Measurements from ENCODE around the gene CD274.
"Not testable (repeated sequence)": the region's sequence is repeated elsewhere in the genome, so short reads cannot be mapped to it uniquely, and the experiment has no call there.

Gene CD274

GRCh38 chr9:5441043-5441442, 9.3 kb upstream of the CD274 start:
- no peak for DNase-seq (ENCODE audit: low read depth)
- no peak overlapping the region for H3K4me3 ChIP-seq (ENCODE audit: low read depth, low read length)
- TF ChIP-seq POLR2A (IDR thresholded peaks at IDR 0.05; ENCODE audit: extremely low read depth, insufficient read length): no peak
- TF ChIP-seq MYC (IDR thresholded peaks at IDR 0.05; ENCODE audit: low read depth, low read length): no peak
- TF ChIP-seq, protein P1, sequence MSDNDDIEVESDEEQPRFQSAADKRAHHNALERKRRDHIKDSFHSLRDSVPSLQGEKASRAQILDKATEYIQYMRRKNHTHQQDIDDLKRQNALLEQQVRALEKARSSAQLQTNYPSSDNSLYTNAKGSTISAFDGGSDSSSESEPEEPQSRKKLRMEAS (IDR thresholded peaks at IDR 0.05; ENCODE audit: low read depth, low read length): no peak
- no peak for TF ChIP-seq CTCF (IDR thresholded peaks at IDR 0.05; ENCODE audit: low read depth, low read length)

DNA sequence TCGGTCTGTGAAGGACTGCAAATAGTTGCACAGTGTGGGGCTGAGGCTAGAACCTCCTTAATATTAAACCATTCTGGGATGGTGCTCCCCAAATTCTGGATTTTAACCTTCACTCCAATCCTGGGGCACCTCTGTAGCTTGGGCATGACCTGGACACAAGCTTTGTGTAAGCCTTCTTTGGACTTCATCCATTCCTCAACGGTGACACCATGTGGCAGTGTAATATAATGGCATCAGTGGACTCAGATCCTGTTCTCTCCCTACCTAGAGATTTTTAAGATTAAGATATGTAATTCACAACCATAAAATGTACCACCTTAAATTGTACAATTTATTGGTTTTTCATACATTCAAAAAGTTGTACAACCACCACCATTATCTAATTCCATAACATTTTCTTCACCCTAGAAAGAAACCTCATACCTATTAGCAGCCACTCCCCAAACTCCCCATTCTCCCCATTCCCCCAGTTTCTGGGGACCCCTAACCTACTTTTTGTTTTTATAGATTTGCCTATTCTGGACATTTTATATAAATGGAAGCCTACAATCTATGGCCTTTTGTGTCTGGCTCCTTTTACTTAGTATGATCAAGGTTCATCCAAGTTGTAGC, 7.8 kb upstream of the CD274 start:
- peak; percentile 81 for DNase-seq (ENCODE audit: low read depth)
- TF ChIP-seq, protein P1 (IDR thresholded peaks at IDR 0.05; ENCODE audit: low read depth, low read length): peak; percentile 61
- TF ChIP-seq POLR2A (IDR thresholded peaks at IDR 0.05; ENCODE audit: extremely low read depth, insufficient read length) (no peak), CTCF (IDR thresholded peaks at IDR 0.05; ENCODE audit: low read depth, low read length) (peak; percentile 68), MYC (IDR thresholded peaks at IDR 0.05; ENCODE audit: low read depth, low read length) (peak; percentile 32; the same call in 1 of the 2 replicates)
- no peak overlapping the region for H3K4me3 ChIP-seq (ENCODE audit: low read depth, low read length)

DNA sequence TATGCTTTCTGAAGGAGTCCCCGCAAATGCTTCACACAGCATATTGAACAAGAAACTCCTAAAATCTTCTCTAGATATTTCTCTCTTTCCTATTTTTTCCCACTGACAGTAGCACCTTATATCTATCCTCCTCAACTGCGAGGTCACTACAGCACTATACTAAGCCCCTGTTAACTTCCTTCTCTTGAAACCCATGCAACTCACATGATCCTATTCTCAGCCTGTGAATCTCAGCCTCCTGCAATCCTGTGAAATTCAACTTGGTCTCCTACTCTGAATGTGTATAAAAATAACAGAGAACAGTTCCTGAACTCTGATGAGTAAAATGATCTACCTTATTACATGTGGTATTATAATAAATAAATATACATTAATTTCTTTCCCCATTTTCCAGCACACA, 6.5 kb upstream of the CD274 start:
- TF ChIP-seq POLR2A (IDR thresholded peaks at IDR 0.05; ENCODE audit: extremely low read depth, insufficient read length): no peak
- TF ChIP-seq CTCF (IDR thresholded peaks at IDR 0.05; ENCODE audit: low read depth, low read length): no peak
- TF ChIP-seq, protein P1 (IDR thresholded peaks at IDR 0.05; ENCODE audit: low read depth, low read length): no peak

DNA sequence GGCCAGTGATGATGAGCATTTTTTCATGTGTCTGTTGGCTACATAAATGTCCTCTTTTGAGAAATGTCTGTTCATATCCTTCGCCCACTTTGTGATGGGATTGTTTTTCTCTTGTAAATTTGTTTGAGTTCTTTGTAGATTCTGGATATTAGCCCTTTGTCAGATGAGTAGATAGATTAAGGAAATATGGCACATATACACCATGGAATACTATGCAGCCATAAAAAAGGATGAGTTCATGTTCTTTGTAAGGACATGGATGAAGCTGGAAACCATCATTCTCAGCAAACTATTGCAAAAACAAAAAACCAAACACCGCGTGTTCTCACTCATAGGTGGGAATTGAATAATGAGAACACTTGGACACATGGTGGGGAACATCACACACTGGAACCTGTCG, 5.2 kb upstream of the CD274 start:
- H3K4me3 ChIP-seq (ENCODE audit: low read depth, low read length); DNase-seq (ENCODE audit: low read depth): not testable (repeated sequence)

More for the DNA sequence above, 6.5 kb upstream of the CD274 start:
- no peak for DNase-seq (ENCODE audit: low read depth)
- H3K4me3 ChIP-seq (ENCODE audit: low read depth, low read length): no peak overlapping the region

- no peak for DNase-seq (ENCODE audit: low read depth)
- TF ChIP-seq MYC (IDR thresholded peaks at IDR 0.05; ENCODE audit: low read depth, low read length): no peak
- no peak for TF ChIP-seq CTCF (IDR thresholded peaks at IDR 0.05; ENCODE audit: low read depth, low read length)
- TF ChIP-seq POLR2A (IDR thresholded peaks at IDR 0.05; ENCODE audit: extremely low read depth, insufficient read length): no peak
- TF ChIP-seq, protein P1 (IDR thresholded peaks at IDR 0.05; ENCODE audit: low read depth, low read length): no peak
- H3K4me3 ChIP-seq (ENCODE audit: low read depth, low read length): no peak overlapping the region
Measured at GRCh38 chr9:5445886-5446285, 4.5 kb upstream of the CD274 start.

GRCh38 chr9:5446451-5447236, 3.7 kb upstream of the CD274 start:
- no peak for DNase-seq (ENCODE audit: low read depth)
- no peak overlapping the region for H3K4me3 ChIP-seq (ENCODE audit: low read depth, low read length)
- TF ChIP-seq MYC (IDR thresholded peaks at IDR 0.05; ENCODE audit: low read depth, low read length) (no peak), CTCF (IDR thresholded peaks at IDR 0.05; ENCODE audit: low read depth, low read length) (no peak), POLR2A (IDR thresholded peaks at IDR 0.05; ENCODE audit: extremely low read depth, insufficient read length) (no peak)
- TF ChIP-seq, protein P1 (IDR thresholded peaks at IDR 0.05; ENCODE audit: low read depth, low read length): no peak
